HG02623 (cell line): ENCODE measurements around the gene UBN2.

ENCODE experiments used
- ATAC-seq: cut with Tn5 transposase; IDR thresholded peaks from one replicate; pipeline ENCODE4 v1.9.1; 2021; ENCODE audit warnings: moderate library complexity; ENCODE audit not compliant: unreplicated experiment

UBN2 gene

DNA sequence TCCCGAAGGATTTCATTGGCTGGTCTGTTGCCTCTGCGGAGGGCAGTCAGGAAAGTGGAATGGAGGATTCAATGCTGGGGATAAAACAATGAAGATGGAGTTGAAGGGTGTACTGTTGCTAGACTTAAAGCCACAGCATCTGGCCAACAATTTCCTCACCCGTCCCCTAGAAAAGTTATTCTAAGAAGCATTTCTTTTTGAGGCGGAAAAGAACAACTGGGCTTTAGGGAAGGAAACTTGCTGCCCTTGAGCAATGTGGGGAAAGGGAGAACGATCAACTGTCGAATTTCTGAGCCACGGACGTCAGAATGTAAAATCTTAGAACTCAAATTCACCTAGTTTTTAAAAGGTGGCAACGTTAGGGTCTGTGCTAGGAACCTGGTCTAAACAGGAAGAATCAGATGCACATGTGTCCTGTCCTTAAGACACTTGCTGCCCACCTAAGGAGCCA, 110.8 kb downstream of the UBN2 start:
- no peak for ATAC-seq

- ATAC-seq, result no peak
Measured at GRCh38 chr7:139345042-139345441, 114.0 kb downstream of the UBN2 start.

DNA sequence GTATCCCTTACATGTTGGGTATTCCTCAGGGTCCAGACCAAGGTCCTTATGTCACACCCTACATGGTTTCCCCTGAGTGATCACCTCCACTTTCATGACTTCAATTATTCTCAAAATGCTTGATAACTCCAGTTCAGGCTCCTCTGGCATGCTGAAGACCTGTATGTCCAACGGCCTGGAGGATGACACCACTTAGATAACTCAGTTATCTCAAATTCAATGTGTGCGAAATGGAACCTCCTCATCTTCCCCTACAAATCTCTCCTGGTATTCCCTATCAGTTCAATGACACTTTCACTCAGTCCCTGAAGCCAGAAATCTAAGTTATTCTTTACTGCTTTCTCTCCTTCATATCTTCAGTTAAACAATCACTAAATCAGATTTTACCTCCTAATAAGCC, 120.0 kb downstream of the UBN2 start:
- no peak for ATAC-seq

GRCh38 chr7:139354729-139355128, 123.7 kb downstream of the UBN2 start:
- no peak for ATAC-seq

DNA sequence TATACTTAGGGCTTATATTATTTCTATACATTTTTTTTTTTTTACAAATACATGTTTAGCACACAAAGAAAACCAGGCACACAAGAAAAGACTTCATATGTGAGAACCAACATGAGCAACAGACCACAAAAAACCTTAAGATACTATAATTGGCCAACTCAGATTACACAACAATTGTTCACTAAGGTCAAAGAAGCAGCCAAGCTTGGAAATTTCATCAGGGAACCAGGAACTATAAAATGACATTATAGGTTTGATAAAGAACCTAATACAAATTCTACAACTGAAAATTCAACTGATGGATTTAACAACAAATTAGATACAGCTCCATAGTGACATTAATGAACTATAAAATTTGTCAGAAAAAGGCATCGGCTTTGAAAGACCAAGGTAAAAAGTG, 124.3 kb downstream of the UBN2 start:
- ATAC-seq, result no peak
